ENCODE results near the gene NUDT1. TPM values are rescaled to one million over a fixed set of nuclear protein-coding genes. Genes with fewer than 3 reads are reported as not detected.

The NUDT1 gene
- total RNA-seq, 1 experiment from 2014 or later, result 129 TPM

DNA sequence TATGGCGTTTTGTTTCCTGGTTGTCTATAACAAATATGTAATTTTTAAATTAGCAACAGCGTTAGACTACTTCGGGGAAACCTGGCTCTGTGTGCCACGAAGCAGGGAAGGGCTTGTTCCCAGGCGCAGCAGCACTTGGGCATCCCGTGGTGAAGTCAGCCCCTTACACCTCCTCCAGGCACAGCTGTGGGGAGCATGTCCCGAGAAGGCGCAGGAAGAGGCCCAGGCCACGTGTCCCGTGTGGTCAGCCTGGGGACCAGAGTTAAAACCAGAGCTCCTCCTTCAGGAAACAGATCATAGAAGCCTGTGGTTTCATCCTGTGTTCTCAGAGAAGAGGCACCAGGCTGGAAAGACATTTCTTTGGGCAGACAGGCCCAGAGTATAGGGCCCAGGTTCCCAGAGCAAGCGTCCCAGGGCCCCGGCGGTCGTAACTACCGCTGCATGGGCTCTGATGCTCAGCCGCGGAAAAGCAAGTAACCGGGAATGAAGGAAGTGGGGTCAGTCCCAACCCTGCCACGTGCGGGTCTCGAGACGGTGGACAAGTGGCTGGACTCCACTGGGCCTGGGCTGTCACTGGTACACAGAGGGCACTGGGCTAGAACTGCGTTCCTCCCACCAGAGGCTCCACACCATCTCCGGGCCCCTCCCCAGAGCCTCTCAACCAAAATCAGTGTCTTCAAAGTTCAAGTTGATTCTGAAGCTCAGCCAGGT, 7.1 kb downstream of the NUDT1 start:
- DNase-seq (ENCODE audit: low read depth), result peak; percentile 97

DNA sequence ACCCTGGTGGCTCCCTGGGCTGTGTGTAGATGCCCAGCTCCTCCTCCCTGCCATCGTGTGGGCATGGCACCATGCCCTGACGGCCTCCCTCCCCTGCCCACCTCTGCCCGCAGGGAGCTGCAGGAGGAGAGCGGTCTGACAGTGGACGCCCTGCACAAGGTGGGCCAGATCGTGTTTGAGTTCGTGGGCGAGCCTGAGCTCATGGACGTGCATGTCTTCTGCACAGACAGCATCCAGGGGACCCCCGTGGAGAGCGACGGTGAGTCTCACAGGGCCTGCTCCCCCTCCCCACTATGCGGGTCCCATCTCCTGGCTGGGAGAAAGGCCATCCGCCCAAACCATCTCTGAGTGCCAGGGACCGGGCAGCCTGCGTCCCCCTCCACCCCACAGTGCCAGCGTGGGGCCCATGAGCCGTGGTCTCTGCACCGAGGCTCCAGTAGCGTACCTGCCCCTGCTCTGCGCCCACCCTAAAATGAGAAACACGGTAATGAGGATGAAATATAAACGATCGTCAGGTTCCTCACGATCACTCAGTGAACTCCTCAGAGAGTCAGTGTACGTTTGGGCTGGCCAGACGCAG, 7.8 kb downstream of the NUDT1 start:
- no peak for DNase-seq (ENCODE audit: low read depth)

DNA sequence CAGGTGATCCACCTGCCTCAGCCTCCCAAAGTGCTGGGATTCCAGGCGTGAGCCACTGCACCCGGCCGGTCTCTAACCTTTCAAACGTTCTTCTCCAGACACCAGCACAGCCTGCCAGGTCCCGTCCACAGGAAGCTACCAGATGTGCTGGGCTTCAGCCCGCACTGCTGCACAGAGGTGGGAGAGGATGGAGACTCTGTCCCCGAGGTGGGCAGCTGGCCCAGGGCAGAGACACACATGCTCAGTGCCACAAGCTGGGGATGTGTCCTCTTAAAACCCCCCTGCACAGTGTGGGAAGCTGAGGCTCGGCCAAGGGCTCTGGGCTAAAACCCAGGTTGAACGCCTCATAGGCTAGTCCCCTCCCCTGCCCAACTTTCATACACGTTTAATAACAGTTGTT, 9.4 kb downstream of the NUDT1 start:
- DNase-seq (ENCODE audit: low read depth), result no peak

DNA sequence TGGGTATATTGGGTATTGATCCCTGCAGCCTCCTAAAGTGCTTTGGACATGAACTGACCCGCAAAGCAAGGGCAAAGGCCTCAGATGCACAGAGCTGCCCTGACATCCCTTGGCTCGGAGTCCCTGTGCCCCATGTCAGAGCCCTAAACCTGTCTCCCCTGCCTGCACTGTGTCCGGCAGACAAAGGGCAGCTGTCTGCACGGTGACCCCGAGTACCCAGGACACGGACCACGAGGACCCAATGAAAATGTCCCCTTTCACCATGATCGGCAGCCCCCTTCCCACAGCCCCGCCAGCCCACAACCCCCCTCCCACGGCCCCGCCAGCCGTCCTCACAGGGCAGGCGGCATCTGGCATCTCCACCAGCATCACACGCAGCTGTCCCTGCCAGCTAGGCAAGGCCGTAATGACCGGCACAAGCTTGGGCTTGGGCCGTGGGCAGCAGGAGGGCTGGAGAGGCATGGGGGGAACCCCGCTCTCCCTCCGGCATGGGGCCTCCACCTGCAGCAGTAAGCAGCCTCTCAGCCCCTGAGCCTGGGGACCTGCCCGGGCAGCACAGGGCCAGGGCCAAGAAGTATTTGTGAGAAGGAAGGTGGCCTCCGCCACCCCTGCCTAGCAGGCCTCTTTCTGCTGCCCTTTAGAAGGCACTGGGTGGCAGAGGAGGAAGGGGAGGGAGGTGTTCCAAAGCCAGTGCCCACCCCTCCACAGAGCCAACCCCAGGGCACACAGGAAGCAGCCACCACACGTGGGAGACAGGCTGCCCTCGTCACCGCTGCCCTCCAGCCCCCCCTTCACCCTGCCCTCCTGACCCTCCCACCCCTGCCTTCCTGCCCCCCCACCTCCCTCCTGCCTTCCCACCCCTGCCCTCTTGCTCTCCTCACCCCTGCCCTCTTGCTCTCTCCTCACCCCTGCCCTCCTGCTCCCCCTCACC, 10.1 kb downstream of the NUDT1 start:
- DNase-seq (ENCODE audit: low read depth), result no peak

DNA sequence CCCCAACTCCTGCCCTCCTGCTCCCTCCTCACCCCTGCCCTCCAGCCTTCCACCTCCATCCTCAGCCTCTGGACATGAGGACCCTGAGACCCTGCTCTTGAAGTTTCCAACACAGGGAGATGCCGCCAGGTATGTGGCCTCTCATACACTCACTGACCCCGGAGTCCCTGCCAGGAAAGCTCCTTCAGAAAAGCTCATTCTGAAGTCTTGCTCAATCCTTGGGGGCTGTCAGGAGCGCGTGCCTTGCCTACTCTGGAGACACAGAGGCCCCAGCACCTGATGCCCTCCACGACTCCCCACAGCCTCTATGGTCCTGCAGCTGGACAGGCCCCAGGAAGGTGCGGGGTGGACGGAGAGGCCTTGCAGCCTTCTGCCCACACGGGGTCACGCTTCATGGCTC, 11.0 kb downstream of the NUDT1 start:
- no peak for DNase-seq (ENCODE audit: low read depth)

DNA sequence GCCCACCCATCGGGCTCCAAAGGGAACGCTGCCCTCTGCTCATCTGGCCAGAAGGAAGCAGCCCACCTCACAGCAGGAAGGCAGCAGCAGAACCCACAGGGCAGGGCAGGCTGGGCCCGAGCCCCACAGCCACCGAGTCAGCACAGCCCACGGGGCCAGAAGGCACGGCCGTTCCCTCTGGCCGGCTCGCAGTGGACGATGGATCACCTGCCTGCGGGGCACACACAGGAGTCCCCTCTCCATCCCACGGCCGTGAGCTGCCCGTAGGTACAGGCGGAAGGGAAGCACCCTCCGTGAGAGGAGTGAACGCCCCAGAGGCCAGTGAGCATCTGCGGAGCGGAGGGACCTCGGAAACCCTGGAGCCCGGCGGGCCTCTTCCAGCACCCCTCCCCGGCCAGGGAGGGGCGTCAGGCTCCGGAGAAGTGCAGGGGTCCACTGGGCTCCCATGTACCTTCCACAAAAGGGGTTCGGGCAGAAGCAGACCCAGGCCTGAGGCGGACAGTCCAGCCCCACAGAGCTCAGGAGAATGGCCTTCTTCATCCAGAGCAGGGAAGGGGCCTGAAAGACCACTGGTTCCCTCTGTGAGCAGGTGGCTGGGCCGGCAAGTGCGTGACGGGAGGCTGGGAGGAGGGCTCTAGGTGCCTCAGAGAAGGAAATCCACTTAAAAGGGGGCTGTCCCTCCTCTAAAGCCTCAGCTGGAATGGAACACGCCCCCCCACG, 11.7 kb downstream of the NUDT1 start:
- DNase-seq (ENCODE audit: low read depth), result no peak

DNA sequence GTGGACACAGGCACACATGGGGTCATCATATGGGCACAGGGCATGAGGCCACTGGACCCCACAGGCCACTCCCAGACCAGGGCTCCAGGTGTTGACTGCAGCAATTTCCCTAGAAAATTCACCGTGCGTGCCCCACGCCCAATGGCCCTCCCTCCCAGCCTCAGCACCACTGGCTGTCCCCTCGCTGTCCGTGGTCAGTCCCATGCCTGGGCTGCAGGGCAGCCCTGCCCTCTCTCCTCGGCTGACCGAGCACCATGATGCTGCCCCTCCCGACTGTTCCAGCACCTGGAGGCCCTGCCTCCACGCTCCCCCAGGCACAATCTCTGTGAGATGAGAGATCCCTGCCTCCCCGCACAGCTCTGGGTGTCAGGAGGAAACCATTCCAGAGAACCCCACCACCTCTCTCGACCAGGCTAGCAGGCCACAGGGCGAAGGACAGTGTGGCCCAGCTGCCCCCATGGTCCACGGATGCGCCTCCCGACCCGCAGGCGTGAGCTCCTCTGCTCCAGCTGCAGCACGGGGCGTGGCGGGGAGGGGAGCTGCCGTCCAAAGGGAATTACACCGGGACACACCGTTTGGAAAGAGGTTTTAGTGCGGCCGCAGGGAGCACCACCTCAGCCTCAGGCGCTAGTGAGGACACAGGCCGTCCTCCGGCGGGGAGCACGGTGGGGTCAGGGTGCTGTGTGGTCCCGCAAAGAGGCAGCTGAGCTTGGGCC, 12.6 kb downstream of the NUDT1 start:
- no peak for DNase-seq (ENCODE audit: low read depth)

DNA sequence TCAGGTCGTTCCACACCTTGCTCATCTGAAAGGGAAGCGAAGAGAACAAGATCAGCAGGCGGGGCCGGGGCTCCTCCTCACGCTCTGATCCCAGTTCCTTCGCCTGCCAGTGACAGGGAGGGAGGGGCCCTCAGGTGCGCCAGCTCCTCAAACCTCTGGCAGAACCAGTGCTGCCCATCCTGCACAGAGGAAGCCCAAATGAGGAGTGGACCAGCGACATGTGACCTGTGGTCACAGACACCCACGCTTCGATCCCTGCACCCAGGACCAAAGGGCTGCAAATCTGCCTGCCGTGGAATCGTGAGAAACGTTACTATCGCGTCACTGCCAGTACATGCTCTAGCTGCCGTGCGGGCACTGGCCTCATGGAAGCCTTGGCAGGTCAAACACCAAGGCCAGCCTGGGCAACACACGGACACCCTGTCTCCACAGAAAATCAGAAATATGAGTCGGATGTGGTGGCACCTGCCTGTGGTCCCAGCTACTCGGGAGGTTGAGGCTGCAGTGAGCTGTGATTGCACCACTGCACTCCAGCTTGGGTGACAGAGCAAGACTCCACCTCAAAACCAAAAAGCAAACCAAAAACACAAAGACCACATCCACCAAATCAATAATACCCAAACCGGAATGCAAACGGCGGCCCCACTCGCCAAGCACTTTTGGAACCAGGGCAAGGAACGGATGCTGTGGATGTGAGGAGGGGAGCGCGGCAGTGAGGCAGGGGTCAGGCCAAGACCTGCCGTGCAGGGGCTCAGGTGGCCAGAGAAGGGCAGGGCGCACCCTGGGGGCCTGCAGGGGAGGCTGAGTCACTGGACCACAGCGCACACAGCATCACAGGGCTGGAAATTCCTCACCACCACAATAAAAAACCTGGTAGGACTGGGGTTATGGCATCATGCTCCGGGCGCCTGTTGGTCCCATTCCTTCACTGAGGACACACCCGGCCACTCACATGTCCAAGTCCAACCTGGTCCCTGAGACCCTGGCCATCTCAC, 13.4 kb downstream of the NUDT1 start:
- DNase-seq (ENCODE audit: low read depth), result peak; percentile 81

DNA sequence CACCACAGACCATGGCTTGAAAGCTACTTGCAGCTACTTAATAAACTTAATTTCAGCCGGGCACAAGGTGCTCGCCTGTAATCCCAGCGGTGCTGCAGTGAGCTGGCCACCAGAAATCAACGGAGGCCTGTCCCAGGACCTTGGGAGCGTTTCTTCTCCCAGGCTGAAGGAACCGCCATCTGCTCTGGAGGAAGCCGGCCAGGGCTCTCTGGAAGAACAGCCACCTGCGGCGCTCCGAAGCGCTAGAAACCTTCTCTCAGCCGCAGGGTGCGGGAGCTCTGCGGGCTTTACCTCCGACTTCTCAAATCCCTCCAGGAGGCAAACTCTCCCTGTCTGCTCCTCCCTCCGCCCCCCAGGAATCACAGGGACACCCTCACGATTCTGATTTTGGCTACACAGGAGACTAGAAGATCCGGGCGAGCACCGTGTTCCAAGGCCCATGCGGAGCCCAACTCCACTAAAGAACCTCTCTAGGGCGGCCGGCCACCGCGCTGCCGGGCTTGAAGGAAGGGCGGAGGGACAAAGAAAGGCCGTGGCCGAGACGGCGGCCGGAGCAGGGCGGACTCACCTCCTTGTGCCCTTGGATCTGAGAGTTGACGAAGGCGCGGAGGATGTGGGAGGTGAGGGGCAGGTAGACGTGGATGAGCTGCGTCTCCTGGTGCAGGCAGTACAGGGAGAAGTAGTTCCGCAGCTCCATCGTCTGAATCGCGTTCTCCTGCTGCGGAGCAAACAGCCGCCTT, 14.4 kb downstream of the NUDT1 start:
- no peak for DNase-seq (ENCODE audit: low read depth)

DNA sequence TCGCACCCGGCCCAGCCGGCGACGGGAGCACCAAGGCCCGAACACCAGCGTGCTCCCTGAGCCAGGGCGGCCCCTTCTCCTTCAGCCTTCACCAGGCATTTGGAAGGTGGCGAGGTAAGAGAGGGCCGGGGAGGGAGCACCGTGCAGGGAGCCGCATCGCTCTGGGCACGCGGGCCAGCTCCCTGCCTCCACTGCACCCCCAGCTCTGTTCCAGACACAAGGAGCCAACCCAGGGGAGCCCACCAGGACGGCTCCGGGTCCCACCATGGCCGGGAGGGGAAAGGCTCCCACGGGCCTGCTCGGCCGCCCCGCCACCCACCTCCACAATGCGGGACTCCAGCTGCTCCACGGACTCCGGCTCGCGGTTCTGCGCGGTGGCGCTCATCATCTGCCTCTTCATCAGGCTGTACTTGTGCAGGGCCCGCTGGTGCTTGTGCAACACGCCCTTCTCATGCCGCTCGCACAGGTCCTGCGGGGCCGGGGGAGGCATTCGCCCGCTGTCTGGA, 15.1 kb downstream of the NUDT1 start:
- DNase-seq (ENCODE audit: low read depth), result no peak

DNA sequence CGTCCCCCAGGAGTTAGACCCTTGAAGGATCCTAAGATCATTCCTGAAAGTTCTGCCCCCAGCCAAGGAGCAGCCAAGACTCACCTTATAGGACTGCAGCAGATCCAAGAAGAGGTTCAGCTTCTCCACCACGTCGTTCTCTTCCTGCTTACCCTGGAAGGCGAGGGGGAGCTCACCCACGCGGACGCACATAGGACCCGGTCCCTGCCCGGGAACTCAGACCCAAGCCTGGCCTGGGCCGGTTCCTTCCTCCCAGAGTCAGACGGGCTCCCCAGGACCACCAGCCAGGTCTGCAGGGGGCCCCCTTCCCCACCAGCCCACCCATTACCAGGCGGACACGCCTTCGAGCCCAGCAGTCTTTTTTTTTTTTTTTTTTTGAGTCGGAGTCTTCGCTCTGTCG, 15.6 kb downstream of the NUDT1 start:
- no peak for DNase-seq (ENCODE audit: low read depth)

DNA sequence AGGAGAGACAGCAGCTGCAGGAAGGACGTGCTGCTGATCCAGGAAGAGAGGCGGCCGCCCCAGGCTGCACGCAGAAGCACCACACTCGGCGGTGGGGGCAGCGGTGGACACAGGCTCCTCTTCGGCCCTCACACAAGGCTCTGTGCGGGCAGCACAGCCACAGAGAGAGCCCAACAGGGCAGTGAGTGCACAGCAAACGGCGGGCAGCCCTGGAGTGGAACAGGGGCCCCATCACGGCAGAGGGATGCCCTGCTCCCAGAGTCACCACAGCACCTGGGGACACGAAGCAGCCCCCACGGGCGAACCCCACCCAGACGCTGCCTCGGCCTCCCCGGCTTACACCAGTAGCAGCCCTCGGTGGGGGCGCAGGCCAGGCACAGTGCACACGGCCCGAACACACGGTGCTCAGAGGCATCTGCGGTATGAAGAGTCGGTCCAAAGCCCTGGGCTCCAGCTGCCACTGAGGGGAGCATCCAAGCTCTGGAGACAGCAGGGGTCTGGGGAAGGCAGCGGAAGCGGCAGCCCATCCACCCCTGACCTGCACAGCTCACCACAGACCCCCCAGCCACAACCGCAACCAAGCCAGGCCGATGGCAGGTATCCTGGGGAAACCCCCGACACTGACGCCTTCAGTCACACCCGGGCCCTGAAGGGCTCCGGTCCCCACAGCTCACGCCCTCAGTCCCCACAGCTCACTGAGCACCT, 16.8 kb downstream of the NUDT1 start:
- no peak for DNase-seq (ENCODE audit: low read depth)

DNA sequence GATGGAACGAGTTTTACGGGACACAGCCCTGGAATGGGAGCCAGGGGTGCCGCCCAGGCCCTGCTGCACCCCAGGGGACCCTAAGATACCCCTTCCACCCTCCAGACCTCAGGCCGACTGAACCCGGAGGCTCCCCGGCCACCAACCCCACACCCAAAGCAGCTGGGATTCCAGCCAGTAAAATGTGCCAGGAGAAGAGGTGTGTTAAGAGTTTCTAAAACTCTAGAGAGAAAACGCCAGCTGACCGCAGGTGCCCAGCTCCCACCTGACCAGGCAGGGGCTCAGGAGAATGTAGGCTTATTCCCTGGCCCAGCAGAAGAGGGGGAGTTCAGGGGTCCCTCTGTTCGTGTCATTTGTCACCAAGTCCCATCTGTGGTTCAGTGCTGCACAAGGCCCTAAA, 17.5 kb downstream of the NUDT1 start:
- no peak for DNase-seq (ENCODE audit: low read depth)

DNA sequence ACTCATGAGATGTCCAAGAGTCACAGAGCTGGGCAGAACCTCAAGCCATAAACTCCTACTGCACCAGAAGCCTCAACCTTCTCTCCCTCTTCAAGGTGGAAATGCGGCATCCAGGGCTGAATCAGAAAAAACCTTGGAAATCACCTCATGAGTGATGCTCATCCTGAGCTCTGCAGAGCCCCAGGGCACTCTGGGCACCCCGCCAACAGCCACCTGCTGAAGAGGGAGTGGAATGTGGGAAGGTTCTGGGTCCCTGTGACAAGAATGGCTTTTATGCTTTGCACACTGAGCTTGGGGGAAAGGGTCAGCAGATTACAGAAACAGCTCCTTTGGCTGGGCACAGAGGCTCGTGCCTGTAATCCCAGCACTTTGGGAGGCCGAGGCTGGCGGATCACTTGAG, 18.8 kb downstream of the NUDT1 start:
- DNase-seq (ENCODE audit: low read depth), result peak; percentile 76

DNA sequence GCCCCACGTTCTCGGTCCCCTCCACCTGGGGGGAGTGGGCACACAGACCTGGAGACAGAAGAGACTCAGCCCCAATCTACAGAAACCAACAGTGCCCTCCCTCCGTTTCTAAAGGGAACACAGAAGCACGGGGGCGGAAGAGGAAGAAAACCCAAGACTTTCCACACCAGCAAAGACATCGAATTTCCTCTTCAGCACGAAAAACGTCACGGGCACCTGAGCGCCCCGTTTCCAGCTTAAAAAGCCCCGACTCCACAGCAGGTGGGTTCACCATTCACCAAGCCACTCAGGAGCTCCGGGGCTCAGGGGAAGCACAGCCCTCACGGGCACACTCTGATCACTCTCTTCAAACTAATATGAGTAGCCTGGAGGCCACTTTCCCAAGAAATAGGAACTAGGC, 19.6 kb downstream of the NUDT1 start:
- DNase-seq (ENCODE audit: low read depth), result no peak

DNA sequence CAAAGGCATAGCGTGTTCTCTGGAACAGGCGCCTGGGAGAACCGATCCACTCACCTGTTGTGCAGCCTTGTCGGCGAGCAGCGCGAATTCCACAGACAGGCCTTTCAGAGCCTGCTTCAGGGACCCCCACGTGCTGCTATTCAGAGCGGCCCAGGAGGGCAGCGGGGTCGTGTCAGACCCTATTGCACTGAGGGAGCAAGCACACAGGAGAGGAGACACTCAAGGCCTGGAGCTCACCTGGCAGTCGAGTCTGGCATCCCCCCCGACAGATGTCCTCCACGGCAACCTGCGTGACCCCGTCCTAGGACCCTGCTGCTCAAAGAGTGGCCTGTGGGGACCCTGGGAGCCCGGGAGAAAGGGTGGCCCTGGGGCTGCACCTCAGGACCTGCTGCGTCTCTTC, 21.1 kb downstream of the NUDT1 start:
- no peak for DNase-seq (ENCODE audit: low read depth)

DNA sequence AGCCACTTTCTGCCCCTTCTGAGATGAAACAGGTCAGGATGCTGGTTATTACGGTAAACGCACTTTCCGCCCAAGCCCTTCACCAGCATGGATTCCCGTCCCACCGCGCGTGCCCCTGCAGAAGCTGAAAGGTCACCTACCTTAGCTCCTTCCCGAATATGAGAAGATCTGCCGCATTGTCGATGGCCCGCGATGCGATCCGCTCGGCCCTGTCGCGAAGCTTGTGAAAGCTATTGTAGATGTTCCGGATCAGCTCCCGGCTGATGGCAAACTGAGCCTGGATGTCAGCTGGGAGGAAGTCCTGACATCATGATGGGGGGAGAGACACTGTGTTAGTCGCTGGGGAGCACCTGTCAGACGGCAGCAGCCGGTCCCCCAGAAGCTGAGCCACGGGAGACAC, 22.1 kb downstream of the NUDT1 start:
- DNase-seq (ENCODE audit: low read depth), result no peak

DNA sequence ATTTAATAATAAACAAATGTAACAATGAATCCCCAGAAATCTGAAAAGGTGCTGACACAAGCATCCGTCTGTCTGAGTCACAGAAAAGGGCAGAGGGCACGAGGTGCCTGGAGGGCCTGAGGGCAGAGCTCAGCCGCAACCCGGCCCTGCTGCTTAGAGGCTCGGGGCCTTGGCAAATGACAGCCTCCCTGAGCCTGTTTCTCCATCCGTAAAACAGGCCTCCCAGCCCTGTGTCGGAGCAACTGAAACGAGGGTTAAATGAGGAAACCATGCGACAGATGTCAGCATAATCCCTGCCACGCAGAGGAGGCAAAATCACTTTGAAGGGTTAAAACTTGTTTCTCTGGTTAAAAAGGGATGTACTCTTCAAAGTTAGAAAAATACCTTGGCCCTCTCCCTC, 24.9 kb downstream of the NUDT1 start:
- DNase-seq (ENCODE audit: low read depth), result peak; percentile 83
